Brain microvascular endothelial cell (primary cell): ENCODE results near the gene MXD3.

Source experiments
- DNase-seq: peaks from one replicate; pipeline ENCODE4 v3.0.0-alpha.2; 2020
- H3K27ac ChIP-seq: fragments of 250-450 bp; sonication (Bioruptor Pico); 2 replicates; pipeline ENCODE4 v1.5.1; 2020; ENCODE audit warnings: mild to moderate bottlenecking, moderate library complexity
- H3K27me3 ChIP-seq: fragments of 250-450 bp; sonication (Bioruptor Pico); replicated peaks from 2 replicates; pipeline ENCODE4 v1.5.1; 2020; ENCODE audit warnings: mild to moderate bottlenecking
- H3K36me3 ChIP-seq: fragments of 250-450 bp; sonication (Bioruptor Pico); replicated peaks from 2 replicates; pipeline ENCODE4 v1.5.1; 2020; ENCODE audit warnings: mild to moderate bottlenecking
- H3K4me3 ChIP-seq: 2 replicates; pipeline ENCODE4 v1.5.1; 2011; ENCODE audit warnings: low read depth, mild to moderate bottlenecking, control low read depth, low read length, moderate library complexity
- in situ Hi-C: cut with HindIII; loops from 2 replicates; pipeline ENCODE4 v1.10.0; 2017; ENCODE audit warnings: low sequenced_read_pairs, low pct_ligation_motif_present
- TF ChIP-seq, protein P1 (sequence below): IDR thresholded peaks from 2 replicates; pipeline ENCODE4 v1.5.1; 2011; ENCODE audit warnings: low read depth, mild to moderate bottlenecking, moderate library complexity, low read length, control low read depth, inconsistent platforms; ENCODE audit errors: missing control alignments

MXD3 gene

DNA sequence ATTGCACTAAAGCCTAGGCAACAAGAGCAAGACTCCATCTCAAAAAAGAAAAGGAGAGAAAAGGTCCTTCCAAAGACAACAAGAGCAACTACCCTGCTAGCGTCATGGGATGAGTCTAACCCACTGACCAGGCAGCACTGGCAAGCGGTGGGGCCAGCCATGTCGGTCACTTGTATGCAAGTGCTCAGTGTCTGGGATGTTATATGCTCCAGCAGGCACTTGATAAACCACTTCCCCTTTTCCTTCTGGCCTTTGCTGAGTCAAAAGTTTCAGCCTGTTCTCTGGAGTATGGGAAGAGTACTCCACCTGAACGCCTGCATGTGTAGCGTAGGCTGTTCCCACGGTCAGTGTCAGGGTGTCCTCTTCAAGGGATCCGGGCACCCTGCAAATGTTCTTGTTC lies 9.2 kb upstream of the MXD3 start:
- no peak overlapping the region for H3K4me3 ChIP-seq
- no peak overlapping the region for H3K27ac ChIP-seq
- H3K27me3 ChIP-seq: no peaks in the 10 kb centered on the region
- in situ Hi-C loops: loop anchor here (25.0 kb wide), 1 partner anchor 116 kb away; the partner anchor contains the start of genes GRK6 and PRR7
- no peaks in the 10 kb centered on the region for H3K36me3 ChIP-seq
- no peak for DNase-seq
- TF ChIP-seq, protein P1, sequence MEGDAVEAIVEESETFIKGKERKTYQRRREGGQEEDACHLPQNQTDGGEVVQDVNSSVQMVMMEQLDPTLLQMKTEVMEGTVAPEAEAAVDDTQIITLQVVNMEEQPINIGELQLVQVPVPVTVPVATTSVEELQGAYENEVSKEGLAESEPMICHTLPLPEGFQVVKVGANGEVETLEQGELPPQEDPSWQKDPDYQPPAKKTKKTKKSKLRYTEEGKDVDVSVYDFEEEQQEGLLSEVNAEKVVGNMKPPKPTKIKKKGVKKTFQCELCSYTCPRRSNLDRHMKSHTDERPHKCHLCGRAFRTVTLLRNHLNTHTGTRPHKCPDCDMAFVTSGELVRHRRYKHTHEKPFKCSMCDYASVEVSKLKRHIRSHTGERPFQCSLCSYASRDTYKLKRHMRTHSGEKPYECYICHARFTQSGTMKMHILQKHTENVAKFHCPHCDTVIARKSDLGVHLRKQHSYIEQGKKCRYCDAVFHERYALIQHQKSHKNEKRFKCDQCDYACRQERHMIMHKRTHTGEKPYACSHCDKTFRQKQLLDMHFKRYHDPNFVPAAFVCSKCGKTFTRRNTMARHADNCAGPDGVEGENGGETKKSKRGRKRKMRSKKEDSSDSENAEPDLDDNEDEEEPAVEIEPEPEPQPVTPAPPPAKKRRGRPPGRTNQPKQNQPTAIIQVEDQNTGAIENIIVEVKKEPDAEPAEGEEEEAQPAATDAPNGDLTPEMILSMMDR: no peak

DNA sequence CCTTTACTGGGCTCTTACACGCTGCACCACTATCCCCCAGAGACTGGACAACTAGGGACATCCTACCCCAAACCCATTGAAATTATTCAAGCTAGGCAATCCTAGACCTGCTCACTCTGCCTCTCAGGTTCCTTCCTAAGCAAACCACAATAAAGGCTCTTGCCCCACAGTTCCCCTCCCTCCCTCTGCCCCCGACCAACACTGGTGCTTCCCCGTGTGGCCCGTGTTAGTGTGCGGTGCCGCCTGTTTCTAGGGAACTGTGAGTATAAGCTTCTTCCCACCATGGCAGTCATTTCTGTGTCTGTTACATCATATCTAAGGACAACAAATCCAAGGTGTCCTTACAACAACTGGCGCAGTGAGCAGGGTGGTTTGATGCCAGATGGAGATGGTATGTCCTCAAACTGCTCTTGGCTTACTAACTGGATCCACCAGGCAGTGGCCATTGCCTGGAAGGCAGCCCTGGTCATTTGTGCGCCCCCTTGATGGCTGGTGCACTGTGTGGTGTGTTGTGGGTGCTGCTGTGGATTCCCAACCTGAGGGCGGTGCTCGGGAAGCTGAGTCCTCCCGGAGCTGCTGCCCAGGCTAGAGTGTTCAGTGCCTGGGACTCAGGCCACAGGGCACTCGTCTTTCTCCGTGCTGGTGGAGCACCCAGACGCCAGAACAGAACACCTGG lies 8.4 kb upstream of the MXD3 start:
- H3K4me3 ChIP-seq: no peak overlapping the region
- TF ChIP-seq, protein P1: no peak
- no peak for DNase-seq
- H3K36me3 ChIP-seq: no peaks in the 10 kb centered on the region
- no peaks in the 10 kb centered on the region for H3K27me3 ChIP-seq
- H3K27ac ChIP-seq: no peak overlapping the region
- in situ Hi-C loops: loop anchor here (25.0 kb wide), 1 partner anchor 117 kb away; the partner anchor contains the start of genes GRK6 and PRR7

DNA sequence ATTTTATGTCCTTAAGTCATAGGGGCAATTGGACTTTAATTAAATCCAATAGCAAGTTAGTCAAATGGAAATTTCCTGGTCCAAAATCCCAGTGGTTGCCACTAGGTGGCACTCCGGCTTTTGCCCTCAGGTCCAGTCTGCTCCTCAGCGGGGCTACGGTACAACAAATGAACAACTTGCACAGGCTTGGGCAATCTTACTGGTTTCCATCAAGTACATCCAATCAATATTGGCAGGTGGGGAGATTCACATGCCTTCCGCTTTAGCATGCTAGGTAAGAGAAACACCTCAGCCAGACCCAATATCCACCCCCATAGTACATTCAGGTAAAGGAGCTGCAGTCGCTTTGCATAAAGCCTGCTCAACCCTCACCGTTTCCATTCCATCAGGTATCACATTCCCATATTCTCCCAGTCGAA lies 6.3 kb upstream of the MXD3 start:
- no peaks in the 10 kb centered on the region for H3K27me3 ChIP-seq
- in situ Hi-C loops: loop anchor here (25.0 kb wide), 1 partner anchor 119 kb away; the partner anchor contains the start of genes GRK6 and PRR7
- no peak overlapping the region for H3K27ac ChIP-seq
- peak; percentile 77 for DNase-seq
- TF ChIP-seq, protein P1: peak; percentile 92
- H3K36me3 ChIP-seq: no peaks in the 10 kb centered on the region
- no peak overlapping the region for H3K4me3 ChIP-seq

DNA sequence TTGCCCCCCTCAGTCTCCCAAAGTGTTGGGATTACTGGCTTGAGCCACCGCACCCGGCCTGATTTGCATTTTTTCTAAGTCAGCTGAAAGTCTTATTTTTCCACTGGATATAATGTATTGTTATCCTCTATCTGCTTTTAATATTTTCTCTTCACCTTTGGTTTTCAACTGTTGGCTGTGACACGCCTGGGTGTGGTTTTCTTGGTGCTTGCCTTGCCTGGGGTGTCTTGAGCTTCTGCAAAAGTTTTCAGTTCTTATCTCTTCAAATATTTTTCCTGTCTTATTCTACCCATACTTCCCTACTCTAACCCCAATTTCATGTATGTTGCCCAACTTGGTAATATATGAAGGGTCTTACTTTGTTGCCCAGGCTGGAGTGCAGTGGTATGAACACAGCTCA lies 4.3 kb upstream of the MXD3 start:
- TF ChIP-seq, protein P1: no peak
- H3K36me3 ChIP-seq: no peaks in the 10 kb centered on the region
- no peaks in the 10 kb centered on the region for H3K27me3 ChIP-seq
- in situ Hi-C loops: loop anchor here (25.0 kb wide), 1 partner anchor 121 kb away; the partner anchor contains the start of genes GRK6 and PRR7
- no peak for DNase-seq
- H3K4me3 ChIP-seq: no peak overlapping the region
- no peak overlapping the region for H3K27ac ChIP-seq

DNA sequence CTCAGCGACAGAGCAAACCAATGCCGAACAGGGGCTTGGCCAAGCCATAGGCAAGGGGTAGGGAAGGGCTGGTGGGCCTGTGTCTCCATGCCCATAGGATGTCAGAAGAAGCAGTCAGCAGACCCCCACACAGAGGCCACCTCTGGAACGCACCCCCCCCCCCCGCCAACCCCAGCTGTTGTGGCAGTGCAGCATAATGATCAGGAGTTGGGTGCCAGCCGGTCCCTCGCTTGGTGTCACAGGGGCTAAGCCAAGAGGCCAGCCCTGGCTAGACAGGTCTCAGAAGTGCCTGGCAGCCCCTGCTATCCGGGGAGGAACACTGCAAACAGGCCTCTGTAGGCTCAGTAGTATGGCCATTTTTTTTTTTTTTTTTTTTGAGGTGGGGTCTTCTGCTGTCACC lies 3.7 kb upstream of the MXD3 start:
- H3K36me3 ChIP-seq: no peaks in the 10 kb centered on the region
- no peak overlapping the region for H3K27ac ChIP-seq
- DNase-seq: no peak
- no peak overlapping the region for H3K4me3 ChIP-seq
- in situ Hi-C loops: loop anchor here (25.0 kb wide), 1 partner anchor 122 kb away; the partner anchor contains the start of genes GRK6 and PRR7
- TF ChIP-seq, protein P1: no peak
- no peaks in the 10 kb centered on the region for H3K27me3 ChIP-seq
